ENCODE measurements around the gene PSMB2. TPM values are rescaled to one million over a fixed set of nuclear protein-coding genes. Genes with fewer than 3 reads are reported as not detected.

The PSMB2 gene
- total RNA-seq, 4 donors from 2014 or later, result 16.1 to 41.6 (median 29.0) TPM

DNA sequence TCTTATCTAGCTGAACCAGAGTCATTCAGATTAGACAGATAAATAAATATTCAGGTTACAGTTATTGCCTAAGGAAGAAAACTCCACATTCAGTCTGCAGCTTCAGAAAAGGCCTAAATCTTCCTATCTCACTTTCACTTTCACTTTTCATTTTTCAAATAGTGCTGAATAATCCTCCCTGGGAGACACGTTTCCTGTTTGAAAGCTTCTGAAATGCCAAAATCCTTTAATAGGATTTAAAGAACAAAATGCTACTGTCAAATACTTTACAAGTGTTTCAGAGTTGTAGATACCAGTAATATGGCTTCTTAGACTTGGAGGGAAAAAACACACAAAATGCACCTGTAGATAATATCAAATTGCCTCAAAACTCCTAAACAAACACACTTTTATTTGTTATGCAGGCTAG, 3.9 kb downstream of the PSMB2 start:
- Histone ChIP-seq H3K4me1 (peaks cover 22 to 48% (median 30%) of the 10 kb centered on the region in 4 donors), H3K9me3 (no peaks in the 10 kb centered on the region), H3K27me3 (no peaks in the 10 kb centered on the region), H3K27ac (peak overlapping the region; percentile 55 to 79 (median 76)), H3K4me3 (peak overlapping the region in 3 of 4 donors; percentile 11 to 39 (median 11)), H3K36me3 (peaks cover 0 to 24% (median 12%) of the 10 kb centered on the region in 4 donors)
- TF ChIP-seq EP300 (IDR thresholded peaks at IDR 0.05; ENCODE audit: low read depth) (no peak), POLR2AphosphoS5 (IDR thresholded peaks at IDR 0.05) (no peak), POLR2A (IDR thresholded peaks at IDR 0.05) (no peak)
- TF ChIP-seq, protein P1, sequence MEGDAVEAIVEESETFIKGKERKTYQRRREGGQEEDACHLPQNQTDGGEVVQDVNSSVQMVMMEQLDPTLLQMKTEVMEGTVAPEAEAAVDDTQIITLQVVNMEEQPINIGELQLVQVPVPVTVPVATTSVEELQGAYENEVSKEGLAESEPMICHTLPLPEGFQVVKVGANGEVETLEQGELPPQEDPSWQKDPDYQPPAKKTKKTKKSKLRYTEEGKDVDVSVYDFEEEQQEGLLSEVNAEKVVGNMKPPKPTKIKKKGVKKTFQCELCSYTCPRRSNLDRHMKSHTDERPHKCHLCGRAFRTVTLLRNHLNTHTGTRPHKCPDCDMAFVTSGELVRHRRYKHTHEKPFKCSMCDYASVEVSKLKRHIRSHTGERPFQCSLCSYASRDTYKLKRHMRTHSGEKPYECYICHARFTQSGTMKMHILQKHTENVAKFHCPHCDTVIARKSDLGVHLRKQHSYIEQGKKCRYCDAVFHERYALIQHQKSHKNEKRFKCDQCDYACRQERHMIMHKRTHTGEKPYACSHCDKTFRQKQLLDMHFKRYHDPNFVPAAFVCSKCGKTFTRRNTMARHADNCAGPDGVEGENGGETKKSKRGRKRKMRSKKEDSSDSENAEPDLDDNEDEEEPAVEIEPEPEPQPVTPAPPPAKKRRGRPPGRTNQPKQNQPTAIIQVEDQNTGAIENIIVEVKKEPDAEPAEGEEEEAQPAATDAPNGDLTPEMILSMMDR (IDR thresholded peaks at IDR 0.05), result no peak
- no peak for DNase-seq
- intact Hi-C loops (cut with DNase I; ENCODE audit: low total_unique reads), result no loop called here
- 0% methylated on average over 1 of the region's 1 CpG for WGBS, 2 donors (ENCODE audit: low coverage in 1 of 2)
- in situ Hi-C loops (cut with MboI; ENCODE audit: low pct_ligation_motif_present in 1 of 4, low pct_unique_long_range_greater_than_20kb in 1 of 4, low sequenced_read_pairs in 3 of 4), result no loop called here

DNA sequence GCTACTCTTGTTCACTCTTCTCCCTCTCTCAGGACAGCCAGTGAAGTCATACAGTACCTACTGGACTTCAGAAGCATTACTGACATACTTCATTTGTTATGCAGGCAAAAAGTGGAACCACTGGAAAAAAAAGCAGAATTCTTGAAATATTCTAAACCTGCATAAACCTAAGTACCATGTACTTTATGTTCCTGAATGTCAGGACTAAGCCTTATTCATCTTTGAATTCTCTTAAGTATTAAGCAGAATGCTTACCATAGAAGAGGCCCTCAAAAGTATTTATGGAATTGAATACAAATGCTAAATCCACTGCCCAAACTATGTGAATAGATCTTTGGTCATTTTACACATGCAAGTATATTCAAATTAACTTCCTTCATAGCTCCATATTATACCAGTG, 7.8 kb downstream of the PSMB2 start:
- DNase-seq, result no peak
- H3K4me3 ChIP-seq, result no peak overlapping the region
- H3K27me3 ChIP-seq, result no peaks in the 10 kb centered on the region
- peaks cover 9 to 22% (median 15%) of the 10 kb centered on the region in 4 donors for H3K4me1 ChIP-seq
- intact Hi-C loops (cut with DNase I; ENCODE audit: low total_unique reads), result no loop called here
- in situ Hi-C loops (cut with MboI; ENCODE audit: low pct_ligation_motif_present in 1 of 4, low pct_unique_long_range_greater_than_20kb in 1 of 4, low sequenced_read_pairs in 3 of 4), result no loop called here
- TF ChIP-seq, protein P1 (IDR thresholded peaks at IDR 0.05), result no peak
- TF ChIP-seq POLR2A (IDR thresholded peaks at IDR 0.05), result no peak
- H3K9me3 ChIP-seq, result no peaks in the 10 kb centered on the region
- peaks cover 0 to 55% (median 24%) of the 10 kb centered on the region in 4 donors for H3K36me3 ChIP-seq
- no peak overlapping the region for H3K27ac ChIP-seq

DNA sequence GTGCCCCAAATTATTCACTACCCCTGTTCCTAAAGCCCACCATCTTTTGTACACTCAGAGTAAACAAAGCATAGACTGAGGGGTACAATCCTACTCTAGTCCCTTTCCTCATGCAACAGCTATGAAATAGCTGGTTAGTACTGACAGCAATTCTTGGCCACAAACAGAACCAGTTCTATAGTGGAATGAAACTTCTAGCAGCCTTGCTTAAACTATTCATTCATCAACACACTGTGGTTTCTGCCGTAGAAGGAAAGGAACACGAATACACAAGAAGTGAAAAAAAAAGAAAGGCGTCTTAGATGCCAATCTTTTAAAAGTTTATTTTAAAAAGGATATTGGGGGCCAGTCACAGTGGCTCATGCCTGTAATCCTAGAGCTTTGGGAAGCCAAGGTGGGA, 9.9 kb downstream of the PSMB2 start:
- no peak for DNase-seq
- TF ChIP-seq POLR2A (IDR thresholded peaks at IDR 0.05), result no peak
- TF ChIP-seq POLR2AphosphoS5 (IDR thresholded peaks at IDR 0.05), result no peak
- no peak for TF ChIP-seq EP300 (IDR thresholded peaks at IDR 0.05; ENCODE audit: low read depth)
- TF ChIP-seq, protein P1 (IDR thresholded peaks at IDR 0.05), result no peak
- in situ Hi-C loops (cut with MboI; ENCODE audit: low pct_ligation_motif_present in 1 of 4, low pct_unique_long_range_greater_than_20kb in 1 of 4, low sequenced_read_pairs in 3 of 4) (no loop called here), intact Hi-C loops (cut with DNase I; ENCODE audit: low total_unique reads) (no loop called here)
- 88 to 96% methylated on average over 3 of the region's 3 CpGs for WGBS, 2 donors (ENCODE audit: low coverage in 1 of 2)
- Histone ChIP-seq H3K36me3 (peaks cover 0 to 62% (median 25%) of the 10 kb centered on the region in 4 donors), H3K9me3 (no peaks in the 10 kb centered on the region), H3K27me3 (no peaks in the 10 kb centered on the region), H3K27ac (no peak overlapping the region), H3K4me1 (peaks cover 0 to under 1% (median under 1%) of the 10 kb centered on the region in 4 donors), H3K4me3 (no peak overlapping the region)

DNA sequence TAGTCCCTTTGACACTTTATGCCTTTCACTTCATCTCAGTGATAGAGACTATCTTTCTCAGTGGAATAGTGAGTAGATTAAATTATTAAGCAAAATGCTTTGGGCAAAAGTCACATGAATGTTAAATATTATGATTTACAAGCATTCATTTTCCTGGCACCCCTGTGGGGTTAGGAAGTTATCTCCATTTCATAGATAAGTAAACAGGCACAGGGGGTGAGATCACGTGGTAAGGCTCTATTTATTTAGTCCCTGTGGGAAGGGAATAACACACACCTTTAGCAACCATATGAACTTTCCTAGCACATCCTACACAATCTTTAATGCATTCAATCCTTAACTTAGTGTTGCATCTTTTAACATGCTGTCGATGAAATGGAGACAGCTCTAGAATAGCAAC, 12.3 kb downstream of the PSMB2 start:
- H3K27ac ChIP-seq, result no peak overlapping the region
- intact Hi-C loops (cut with DNase I; ENCODE audit: low total_unique reads), result no loop called here
- no peaks in the 10 kb centered on the region for H3K27me3 ChIP-seq
- TF ChIP-seq POLR2AphosphoS5 (IDR thresholded peaks at IDR 0.05) (no peak), EP300 (IDR thresholded peaks at IDR 0.05; ENCODE audit: low read depth) (no peak), POLR2A (IDR thresholded peaks at IDR 0.05) (no peak)
- TF ChIP-seq, protein P1 (IDR thresholded peaks at IDR 0.05), result no peak
- 66 to 81% methylated on average over 2 of the region's 2 CpGs for WGBS, 2 donors (ENCODE audit: low coverage in 1 of 2)
- no peak overlapping the region for H3K4me3 ChIP-seq
- no peak for DNase-seq
- peaks cover 0 to 52% (median 22%) of the 10 kb centered on the region in 4 donors for H3K36me3 ChIP-seq
- no peaks in the 10 kb centered on the region for H3K4me1 ChIP-seq
- in situ Hi-C loops (cut with MboI; ENCODE audit: low pct_ligation_motif_present in 1 of 4, low pct_unique_long_range_greater_than_20kb in 1 of 4, low sequenced_read_pairs in 3 of 4), result no loop called here
- no peaks in the 10 kb centered on the region for H3K9me3 ChIP-seq
